Jurkat, Clone E6-1 (cell line): ENCODE data around the gene DHX9.

ENCODE experiments used
- DNase-seq: peaks from one replicate; pipeline ENCODE4 v3.0.0-alpha.2; 2011; ENCODE audit warnings: low read depth, low spot score
- H3K4me3 ChIP-seq: 2 replicates; pipeline ENCODE4 v1.5.1; 2011; ENCODE audit warnings: mild to moderate bottlenecking, low read length, control low read depth, moderate library complexity

Gene DHX9

DNA sequence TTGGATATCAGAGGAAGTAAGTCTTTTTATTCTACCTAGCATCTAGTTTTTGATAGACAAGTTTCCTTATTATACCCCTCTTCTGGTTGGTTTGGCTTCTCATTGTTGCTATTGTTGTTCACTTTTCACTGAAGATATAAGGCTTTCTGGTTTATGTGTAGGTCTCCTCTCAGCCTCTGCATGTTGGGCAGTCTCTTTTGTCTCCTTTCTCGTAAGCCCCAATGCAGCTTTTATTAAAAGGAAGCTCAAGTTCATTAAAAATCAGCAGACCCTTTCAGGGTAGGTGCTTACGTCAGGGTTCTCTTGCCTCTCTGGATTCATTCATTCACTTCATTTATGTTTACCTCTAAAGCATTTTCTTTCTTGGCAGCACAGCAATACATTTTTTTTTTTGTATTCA lies 4.8 kb upstream of the DHX9 start:
- DNase-seq: no peak
- no peak overlapping the region for H3K4me3 ChIP-seq

DNA sequence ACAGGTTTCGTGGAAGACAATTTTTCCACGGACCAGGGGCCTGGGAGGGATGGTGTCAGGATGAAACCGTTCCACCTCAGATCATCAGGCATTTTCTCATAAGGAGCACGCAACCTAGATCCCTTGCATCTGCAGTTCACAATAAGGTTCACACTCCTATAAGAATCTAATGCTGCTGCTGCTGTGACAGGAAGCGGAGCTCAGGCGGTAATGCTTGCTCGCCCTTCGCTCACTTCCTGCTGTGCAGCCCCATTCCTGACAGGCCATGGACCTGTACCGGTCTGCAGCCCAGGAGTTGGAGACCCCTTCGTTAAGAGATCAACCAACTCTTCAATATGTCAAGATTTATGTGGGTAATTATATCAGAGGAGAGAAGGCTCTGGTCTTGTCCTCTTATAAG lies 3.3 kb upstream of the DHX9 start:
- DNase-seq: no peak
- no peak overlapping the region for H3K4me3 ChIP-seq

GRCh38 chr1:182841368-182841988 lies 2.3 kb downstream of the DHX9 start:
- H3K4me3 ChIP-seq: no peak overlapping the region
- DNase-seq: no peak

DNA sequence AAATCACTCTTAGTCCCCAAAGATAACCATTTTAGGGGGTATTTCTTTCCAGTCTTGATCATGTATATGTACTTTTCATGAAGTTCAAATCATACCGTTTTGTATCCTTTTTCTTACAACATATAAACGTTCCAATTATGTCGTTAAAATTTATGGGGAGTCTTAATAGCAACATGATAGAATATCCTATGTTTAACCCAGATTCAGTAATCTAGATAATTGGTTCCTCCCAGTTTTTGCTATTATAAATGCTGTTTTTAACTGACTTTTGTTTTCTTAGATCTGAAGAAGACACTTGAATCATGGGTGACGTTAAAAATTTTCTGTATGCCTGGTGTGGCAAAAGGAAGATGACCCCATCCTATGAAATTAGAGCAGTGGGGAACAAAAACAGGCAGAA lies 3.1 kb downstream of the DHX9 start:
- DNase-seq: no peak
- H3K4me3 ChIP-seq: no peak overlapping the region

- no peak for DNase-seq
- H3K4me3 ChIP-seq: no peak overlapping the region
Measured at GRCh38 chr1:182845379-182845778, 6.2 kb downstream of the DHX9 start.

GRCh38 chr1:182845894-182846293 lies 6.7 kb downstream of the DHX9 start:
- DNase-seq: no peak
- H3K4me3 ChIP-seq: no peak overlapping the region

DNA sequence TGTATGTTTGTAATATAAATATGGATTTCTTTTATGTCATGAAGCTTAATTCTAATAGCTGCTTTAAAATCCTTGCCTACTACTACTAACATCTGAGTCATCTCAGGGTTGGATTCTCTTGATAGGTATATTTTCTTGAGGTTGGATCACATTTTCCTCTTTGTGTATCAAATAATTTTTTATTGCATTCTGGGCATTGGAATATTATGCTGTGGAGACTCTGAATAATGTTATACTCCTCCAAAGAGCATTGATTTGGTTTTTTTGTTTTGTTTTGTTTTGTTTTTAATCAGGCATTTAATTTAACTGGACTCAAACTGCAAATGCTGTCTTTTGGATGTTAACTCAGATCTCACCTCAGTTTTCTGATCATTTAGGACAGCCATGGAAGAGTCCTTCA lies 8.0 kb downstream of the DHX9 start:
- no peak for DNase-seq
- no peak overlapping the region for H3K4me3 ChIP-seq

DNA sequence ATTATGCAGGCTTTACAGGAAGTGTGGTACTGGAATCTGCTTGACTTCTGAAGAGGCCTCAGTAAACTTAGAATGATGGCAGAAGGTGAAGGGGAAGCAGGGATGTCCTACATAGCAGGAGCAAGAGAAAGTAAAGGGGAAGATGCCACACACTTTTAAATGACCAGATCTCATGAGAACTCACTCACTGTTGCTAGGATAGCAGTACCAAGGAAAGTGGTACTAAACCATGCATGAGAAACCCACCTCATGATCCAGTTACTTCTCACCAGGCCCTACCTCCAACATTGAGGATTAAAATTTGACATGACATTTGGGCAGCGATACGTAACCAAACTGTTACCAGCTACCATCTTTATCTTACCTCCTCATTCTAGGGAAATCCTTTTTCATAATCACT lies 9.6 kb downstream of the DHX9 start:
- H3K4me3 ChIP-seq: no peak overlapping the region
- DNase-seq: no peak

DNA sequence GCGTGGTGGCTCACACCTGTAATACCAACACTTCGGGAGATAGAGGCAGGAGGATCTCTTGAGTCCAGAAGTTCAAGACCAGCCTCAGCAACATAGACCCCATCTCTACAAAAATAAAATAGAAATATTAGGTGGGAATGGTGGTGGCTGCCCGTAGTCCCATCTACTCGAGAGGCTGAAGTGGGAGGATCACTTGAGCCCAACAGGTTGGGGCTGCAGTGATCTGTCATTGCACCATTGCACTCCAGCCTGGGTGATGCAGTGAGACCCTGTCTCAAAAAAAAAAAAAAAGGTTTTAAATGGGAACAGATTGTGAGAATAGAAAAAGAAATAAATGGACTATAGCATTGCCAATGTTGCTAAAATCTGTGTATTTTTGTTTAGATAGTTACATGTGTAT lies 11.2 kb downstream of the DHX9 start:
- no peak for DNase-seq

DNA sequence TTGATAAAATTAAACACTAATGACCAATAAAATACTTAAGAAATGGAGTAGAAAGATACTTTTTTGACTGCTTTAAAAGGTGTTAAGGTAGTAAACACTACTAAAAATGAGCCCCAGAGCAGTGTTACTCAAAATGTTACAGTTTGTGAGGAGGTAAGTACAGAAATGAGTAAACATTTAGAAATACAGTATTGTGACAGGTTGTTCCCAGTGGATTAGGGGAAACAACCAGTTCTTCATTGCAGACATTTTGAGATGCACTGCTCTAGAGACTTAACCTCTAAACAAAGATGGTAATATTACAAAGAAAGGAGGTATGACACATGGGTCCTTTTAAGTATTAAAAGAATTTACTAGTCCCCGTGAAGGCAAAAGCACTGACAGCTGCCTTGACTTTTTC lies 12.7 kb downstream of the DHX9 start:
- no peak overlapping the region for H3K4me3 ChIP-seq
- no peak for DNase-seq

More for the DNA sequence above, 11.2 kb downstream of the DHX9 start:
- H3K4me3 ChIP-seq: no peak overlapping the region

GRCh38 chr1:182855911-182856310 lies 16.8 kb downstream of the DHX9 start:
- no peak overlapping the region for H3K4me3 ChIP-seq
- DNase-seq: no peak

- no peak overlapping the region for H3K4me3 ChIP-seq
- no peak for DNase-seq
Measured at GRCh38 chr1:182857212-182857611, 18.1 kb downstream of the DHX9 start.

GRCh38 chr1:182860658-182861057 lies 21.5 kb downstream of the DHX9 start:
- no peak for DNase-seq
- H3K4me3 ChIP-seq: no peak overlapping the region

- DNase-seq: no peak
- H3K4me3 ChIP-seq: no peak overlapping the region
Measured at GRCh38 chr1:182861994-182862393, 22.8 kb downstream of the DHX9 start.

DNA sequence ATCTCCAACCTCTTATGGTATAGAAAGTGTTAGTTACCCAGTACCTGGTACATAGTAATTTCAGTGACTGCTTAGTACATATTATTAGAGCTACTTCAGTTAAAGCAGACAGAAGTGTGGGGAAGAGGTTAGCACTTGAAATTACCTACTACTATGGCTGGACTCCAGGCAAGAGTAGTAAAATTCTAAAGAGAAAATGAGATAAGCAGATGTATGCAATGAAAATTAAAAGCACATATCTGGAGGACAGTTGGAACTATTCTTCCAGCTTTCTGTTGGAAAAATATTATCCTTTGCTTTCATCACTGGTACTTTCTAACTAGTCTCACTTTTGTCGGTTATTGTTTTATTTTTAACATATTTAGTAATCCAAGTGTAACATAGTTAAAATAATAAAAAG lies 23.7 kb downstream of the DHX9 start:
- H3K4me3 ChIP-seq: no peak overlapping the region

DNA sequence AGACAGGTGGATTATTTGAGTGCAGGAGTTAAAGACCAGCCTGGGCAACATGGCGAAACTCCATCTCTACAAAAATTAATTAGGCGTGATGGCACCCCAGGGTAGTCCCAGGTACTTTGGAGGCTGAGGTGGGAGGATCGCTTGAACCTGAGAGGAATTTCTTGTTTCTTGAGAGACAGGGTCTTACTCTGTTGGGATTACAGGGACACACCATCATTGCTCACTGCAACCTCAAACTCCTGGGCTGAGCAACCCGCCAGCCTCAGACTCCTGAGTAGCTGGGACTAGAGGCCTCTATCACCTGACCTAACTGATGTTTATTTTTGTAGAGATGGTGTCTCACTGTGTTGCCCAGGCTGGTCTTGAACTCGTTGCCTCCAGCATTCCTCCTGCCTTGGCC lies 24.8 kb downstream of the DHX9 start:
- DNase-seq: no peak
- H3K4me3 ChIP-seq: no peak overlapping the region

More for the DNA sequence above, 23.7 kb downstream of the DHX9 start:
- DNase-seq: no peak

GRCh38 chr1:182867861-182868260 lies 28.7 kb downstream of the DHX9 start:
- no peak overlapping the region for H3K4me3 ChIP-seq
- DNase-seq: no peak

- no peak for DNase-seq
- no peak overlapping the region for H3K4me3 ChIP-seq
Measured at GRCh38 chr1:182869241-182869666, 30.1 kb downstream of the DHX9 start.

DNA sequence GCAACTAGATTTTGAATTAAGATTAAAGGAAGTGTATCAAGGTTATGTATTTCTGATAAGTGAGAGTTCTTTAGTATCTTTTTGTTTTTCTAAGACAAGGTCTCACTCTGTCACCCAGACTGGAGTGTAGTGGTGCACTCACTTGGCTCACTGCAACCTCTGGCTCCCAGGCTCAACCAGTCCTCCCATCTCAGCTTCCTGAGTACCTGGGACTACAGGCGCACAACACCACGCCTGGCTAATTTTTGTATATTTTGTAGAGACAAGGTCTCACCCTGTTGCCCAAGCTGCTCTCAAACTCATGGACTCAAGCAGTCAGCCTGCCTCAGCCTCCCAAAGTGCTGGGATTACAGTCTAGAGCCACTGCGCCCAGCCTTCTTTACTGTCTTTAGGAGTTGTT lies 33.7 kb downstream of the DHX9 start:
- no peak for DNase-seq
- no peak overlapping the region for H3K4me3 ChIP-seq

DNA sequence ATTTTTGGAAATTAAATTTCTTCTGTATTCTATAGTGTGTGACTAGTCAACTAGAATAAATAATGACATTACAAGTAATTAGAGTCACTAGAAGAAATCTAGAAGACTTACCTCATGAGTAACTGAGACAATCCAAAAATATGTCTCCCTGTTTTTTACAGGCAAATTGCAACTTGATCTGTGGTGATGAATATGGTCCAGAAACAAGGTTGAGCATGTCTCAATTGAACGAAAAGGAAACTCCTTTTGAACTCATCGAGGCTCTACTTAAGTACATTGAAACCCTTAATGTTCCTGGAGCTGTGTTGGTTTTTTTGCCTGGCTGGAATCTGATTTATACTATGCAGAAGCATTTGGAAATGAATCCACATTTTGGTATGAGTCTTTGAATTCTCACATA lies 36.7 kb downstream of the DHX9 start:
- no peak for DNase-seq
- H3K4me3 ChIP-seq: no peak overlapping the region

- no peak overlapping the region for H3K4me3 ChIP-seq
- DNase-seq: no peak
Measured at GRCh38 chr1:182877331-182877730, 38.2 kb downstream of the DHX9 start.

DNA sequence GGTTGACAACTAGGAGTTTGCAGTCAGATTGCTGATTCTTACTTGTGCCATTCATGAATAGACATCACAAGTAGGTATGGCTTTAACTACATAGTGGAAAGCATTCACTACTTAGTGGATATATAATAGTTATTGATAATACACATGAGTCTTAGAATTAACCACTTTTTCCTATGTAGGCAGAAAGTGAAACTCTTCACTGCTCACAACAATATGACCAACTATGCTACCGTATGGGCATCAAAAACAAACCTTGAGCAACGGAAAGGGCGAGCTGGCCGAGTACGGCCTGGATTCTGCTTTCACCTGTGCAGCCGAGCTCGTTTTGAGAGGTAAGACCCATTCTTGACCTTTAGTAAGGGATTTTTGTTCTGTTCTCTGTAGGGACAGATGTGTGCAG lies 38.7 kb downstream of the DHX9 start:
- DNase-seq: no peak
- no peak overlapping the region for H3K4me3 ChIP-seq
